Measurements from ENCODE around the gene GRWD1. TPM values are rescaled to one million over a fixed set of nuclear protein-coding genes. Genes with fewer than 3 reads are reported as not detected.

The GRWD1 gene
- total RNA-seq, 3 donors from 2014 or later, result 19.7 to 26.8 (median 24.3) TPM

- no peaks in the 10 kb centered on the region for H3K36me3 ChIP-seq (ENCODE audit: low read depth)
- no peaks in the 10 kb centered on the region for H3K9me3 ChIP-seq
- TF ChIP-seq CTCF (IDR thresholded peaks at IDR 0.05), result no peak
- no peak overlapping the region for H3K4me3 ChIP-seq
- intact Hi-C loops (cut with DNase I, micrococcal nuclease), result no loop called here
- no peak for ATAC-seq
- no peak for DNase-seq
- H3K4me1 ChIP-seq (ENCODE audit: low read depth), result no peaks in the 10 kb centered on the region
These were observed 27.3 kb upstream of the GRWD1 start for GRCh38 chr19:48418317-48419064.

GRCh38 chr19:48419158-48419920 is 26.4 kb upstream of the GRWD1 start:
- H3K4me3 ChIP-seq, result no peak overlapping the region
- TF ChIP-seq CTCF (IDR thresholded peaks at IDR 0.05), result no peak
- DNase-seq (peak; percentile 60 to 68 (median 67)), ATAC-seq (peak; percentile 41)
- H3K4me1 ChIP-seq (ENCODE audit: low read depth), result no peaks in the 10 kb centered on the region
- no peaks in the 10 kb centered on the region for H3K9me3 ChIP-seq
- intact Hi-C loops (cut with DNase I, micrococcal nuclease), result no loop called here
- no peaks in the 10 kb centered on the region for H3K36me3 ChIP-seq (ENCODE audit: low read depth)

GRCh38 chr19:48421548-48421947 is 24.2 kb upstream of the GRWD1 start:
- H3K4me1 ChIP-seq (ENCODE audit: low read depth), result no peaks in the 10 kb centered on the region
- H3K36me3 ChIP-seq (ENCODE audit: low read depth), result no peaks in the 10 kb centered on the region
- ATAC-seq, result no peak
- H3K9me3 ChIP-seq, result no peaks in the 10 kb centered on the region
- intact Hi-C loops (cut with DNase I, micrococcal nuclease), result no loop called here
- no peak overlapping the region for H3K4me3 ChIP-seq
- TF ChIP-seq CTCF (IDR thresholded peaks at IDR 0.05), result no peak
- no peak for DNase-seq

- Histone ChIP-seq H3K9me3 (no peaks in the 10 kb centered on the region), H3K4me1 (ENCODE audit: low read depth) (no peaks in the 10 kb centered on the region), H3K36me3 (ENCODE audit: low read depth) (no peaks in the 10 kb centered on the region), H3K4me3 (no peak overlapping the region)
- TF ChIP-seq CTCF (IDR thresholded peaks at IDR 0.05), result no peak
- intact Hi-C loops (cut with DNase I, micrococcal nuclease), result no loop called here
- no peak for DNase-seq
- ATAC-seq, result peak; percentile 42
These were observed 21.0 kb upstream of the GRWD1 start for GRCh38 chr19:48424694-48425219.

- no peaks in the 10 kb centered on the region for H3K4me1 ChIP-seq (ENCODE audit: low read depth)
- no peaks in the 10 kb centered on the region for H3K9me3 ChIP-seq
- ATAC-seq (no peak), DNase-seq (no peak)
- H3K4me3 ChIP-seq, result no peak overlapping the region
- intact Hi-C loops (cut with DNase I, micrococcal nuclease), result no loop called here
- no peaks in the 10 kb centered on the region for H3K36me3 ChIP-seq (ENCODE audit: low read depth)
- no peak for TF ChIP-seq CTCF (IDR thresholded peaks at IDR 0.05)
These were observed 17.1 kb upstream of the GRWD1 start for GRCh38 chr19:48428670-48429069.

Data from mucosa of descending colon (tissue), 3 donors.